Adrenal gland (tissue), 5 donors: Measurements from ENCODE around the gene KRTAP2-2.
"Not testable (repeated sequence)": the region's sequence is repeated elsewhere in the genome, so short reads cannot be mapped to it uniquely, and the experiment has no call there.

Experiments
- POLR2A ChIP-seq, 2 donors: fragments of 450-650 bp; IDR thresholded peaks; one replicate each; pipeline ENCODE4 v1.6.1; 2017; ENCODE audit warnings: antibody characterized with exemption in 2 of 2, mild to moderate bottlenecking in 2 of 2, moderate library complexity in 1 of 2
- TF ChIP-seq, protein P1 (sequence below), 6 experiments: fragments of 450-650 bp in 4 of 6; fragments of 200-600 bp in 2 of 6; sonication (generic) in 1 of 6; IDR thresholded peaks; 1 replicate in 5 of 6; 2 replicates in 1 of 6; pipeline versions ENCODE4 v1.5.1 to v1.8.0; 2016 to 2021; ENCODE audit warnings: antibody characterized with exemption in 6 of 6, mild to moderate bottlenecking in 2 of 6, moderate library complexity in 1 of 6
- donor health status: DM: no; HTN: no; CAD: no.

DNA sequence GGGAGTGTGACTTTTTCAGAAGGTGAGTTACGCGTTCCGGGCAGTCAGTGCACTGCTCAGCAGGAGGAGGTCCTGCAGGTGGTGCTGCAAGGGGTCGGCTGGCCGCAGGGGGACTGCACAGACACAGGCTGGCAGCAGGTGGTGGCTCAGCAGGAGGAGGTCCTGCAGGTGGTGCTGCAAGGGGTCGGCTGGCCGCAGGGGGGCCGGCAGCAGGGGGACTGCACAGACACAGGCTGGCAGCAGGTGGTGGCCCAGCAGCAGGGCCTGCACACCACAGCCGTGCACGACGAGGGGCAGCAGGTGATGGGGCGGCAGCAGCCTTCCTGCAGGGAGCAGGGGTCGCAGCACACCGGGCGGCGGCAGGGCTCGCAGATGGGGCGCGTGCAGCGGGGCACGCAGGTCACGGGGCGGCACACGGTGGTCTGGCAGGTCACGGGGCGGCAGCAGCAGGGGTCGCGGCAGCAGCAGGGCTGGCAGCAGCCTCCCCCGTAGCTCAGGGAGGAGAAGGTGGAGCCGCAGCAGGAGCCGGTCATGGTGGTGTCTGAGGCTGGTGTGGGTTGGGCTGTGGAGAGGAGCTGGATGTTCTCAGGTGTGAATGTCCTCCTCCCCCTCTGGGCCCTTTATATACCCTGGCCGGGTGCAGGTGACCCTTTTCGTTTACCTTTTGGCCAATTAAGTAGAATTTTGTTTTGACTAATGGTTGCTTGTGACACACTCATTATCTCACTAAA lies 8.1 kb downstream of the KRTAP2-2 start, which contains the start of gene KRTAP2-1:
- TF ChIP-seq, protein P1, sequence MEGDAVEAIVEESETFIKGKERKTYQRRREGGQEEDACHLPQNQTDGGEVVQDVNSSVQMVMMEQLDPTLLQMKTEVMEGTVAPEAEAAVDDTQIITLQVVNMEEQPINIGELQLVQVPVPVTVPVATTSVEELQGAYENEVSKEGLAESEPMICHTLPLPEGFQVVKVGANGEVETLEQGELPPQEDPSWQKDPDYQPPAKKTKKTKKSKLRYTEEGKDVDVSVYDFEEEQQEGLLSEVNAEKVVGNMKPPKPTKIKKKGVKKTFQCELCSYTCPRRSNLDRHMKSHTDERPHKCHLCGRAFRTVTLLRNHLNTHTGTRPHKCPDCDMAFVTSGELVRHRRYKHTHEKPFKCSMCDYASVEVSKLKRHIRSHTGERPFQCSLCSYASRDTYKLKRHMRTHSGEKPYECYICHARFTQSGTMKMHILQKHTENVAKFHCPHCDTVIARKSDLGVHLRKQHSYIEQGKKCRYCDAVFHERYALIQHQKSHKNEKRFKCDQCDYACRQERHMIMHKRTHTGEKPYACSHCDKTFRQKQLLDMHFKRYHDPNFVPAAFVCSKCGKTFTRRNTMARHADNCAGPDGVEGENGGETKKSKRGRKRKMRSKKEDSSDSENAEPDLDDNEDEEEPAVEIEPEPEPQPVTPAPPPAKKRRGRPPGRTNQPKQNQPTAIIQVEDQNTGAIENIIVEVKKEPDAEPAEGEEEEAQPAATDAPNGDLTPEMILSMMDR (IDR thresholded peaks at IDR 0.05) = not testable (repeated sequence)
- TF ChIP-seq POLR2A (IDR thresholded peaks at IDR 0.05) = not testable (repeated sequence)
